CD14-positive monocyte (primary cell): Measurements from ENCODE around the gene TEAD1. TPM values are rescaled to one million over a fixed set of nuclear protein-coding genes. Genes with fewer than 3 reads are reported as not detected.

Experiments
- DNase-seq, 3 donors: peaks; one replicate each; pipeline ENCODE4 v3.0.0-alpha.2; 2011 to 2022
- H2AFZ ChIP-seq: 2 replicates; pipeline ENCODE4 v1.6.0; 2012; ENCODE audit warnings: mild to moderate bottlenecking, low read depth, low read length, inconsistent platforms; ENCODE audit not compliant: insufficient read depth, poor library complexity, severe bottlenecking
- H3K27ac ChIP-seq, 2 donors: 1 replicate in 1 of 2; 2 replicates in 1 of 2; pipeline ENCODE4 v1.5.1; 2012 to 2013; ENCODE audit warnings: low read length in 2 of 2, control low read depth in 1 of 2, inconsistent platforms in 1 of 2, low read depth in 1 of 2, mild to moderate bottlenecking in 1 of 2
- H3K27me3 ChIP-seq, 2 donors: one replicate each; pipeline versions ENCODE4 v1.6.0 to v1.6.1; 2011 to 2013; ENCODE audit warnings: low read length in 2 of 2; ENCODE audit not compliant: control insufficient read depth in 2 of 2, insufficient read depth in 2 of 2
- H3K36me3 ChIP-seq, 2 donors: replicated peaks in 1 of 2; 1 replicate in 1 of 2; 2 replicates in 1 of 2; pipeline versions ENCODE4 v1.5.1 to v1.6.1; 2012 to 2013; ENCODE audit warnings: low read length in 2 of 2, control low read depth in 1 of 2, inconsistent platforms in 1 of 2, mild to moderate bottlenecking in 1 of 2; ENCODE audit not compliant: insufficient read depth in 2 of 2, control insufficient read depth in 1 of 2
- H3K4me1 ChIP-seq, 2 donors: 1 replicate in 1 of 2; 2 replicates in 1 of 2; pipeline versions ENCODE4 v1.5.1 to v1.6.1; 2012 to 2013; ENCODE audit warnings: low read length in 2 of 2, control low read depth in 1 of 2, inconsistent platforms in 1 of 2, mild to moderate bottlenecking in 1 of 2, moderate library complexity in 1 of 2; ENCODE audit not compliant: insufficient read depth in 2 of 2, control insufficient read depth in 1 of 2
- H3K4me2 ChIP-seq: replicated peaks from 2 replicates; pipeline ENCODE3; 2012; ENCODE audit warnings: low read length, moderate library complexity, mild to moderate bottlenecking; ENCODE audit not compliant: poor library complexity, severe bottlenecking; ENCODE audit errors: extremely low read depth
- H3K4me3 ChIP-seq, 3 experiments: fragments of 200-600 bp in 1 of 3; sonication (generic) in 1 of 3; replicated peaks in 1 of 3; 1 replicate in 2 of 3; 2 replicates in 1 of 3; pipeline ENCODE4 v1.5.1; 2011 to 2013; ENCODE audit warnings: low read length in 3 of 3, mild to moderate bottlenecking in 3 of 3, control low read depth in 2 of 3, low read depth in 2 of 3, inconsistent platforms in 1 of 3, moderate library complexity in 1 of 3
- H3K79me2 ChIP-seq: 2 replicates; pipeline ENCODE4 v1.6.0; 2012; ENCODE audit warnings: mild to moderate bottlenecking, control low read depth, inconsistent platforms, low read length, moderate library complexity; ENCODE audit not compliant: insufficient read depth
- H3K9ac ChIP-seq: 2 replicates; pipeline ENCODE4 v1.6.0; 2017; ENCODE audit warnings: low read length, mild to moderate bottlenecking; ENCODE audit not compliant: insufficient read depth, poor library complexity, severe bottlenecking
- H3K9me3 ChIP-seq, 2 donors: replicated peaks in 1 of 2; 1 replicate in 1 of 2; 2 replicates in 1 of 2; pipeline versions ENCODE4 v1.5.1 to v1.6.1; 2012 to 2013; ENCODE audit warnings: low read length in 2 of 2, control low read depth in 1 of 2; ENCODE audit not compliant: control insufficient read depth in 1 of 2, insufficient read depth in 1 of 2
- H4K20me1 ChIP-seq: 2 replicates; pipeline ENCODE4 v1.6.0; 2012; ENCODE audit warnings: mild to moderate bottlenecking, low read length, control low read depth, moderate library complexity; ENCODE audit not compliant: insufficient read depth
- H3K27ac Mint-ChIP-seq, 7 donors: one replicate each; pipeline ENCODE4 v1.8.0; 2020; ENCODE audit warnings: mild to moderate bottlenecking in 7 of 7, mixed read lengths in 7 of 7, moderate library complexity in 6 of 7, inconsistent platforms in 2 of 7
- H3K27me3 Mint-ChIP-seq, 3 donors: one replicate each; pipeline ENCODE4 v1.8.0; 2021 to 2022; ENCODE audit warnings: low read depth in 3 of 3, mild to moderate bottlenecking in 3 of 3, mixed read lengths in 3 of 3, moderate library complexity in 3 of 3, inconsistent platforms in 1 of 3
- H3K36me3 Mint-ChIP-seq, 2 donors: one replicate each; pipeline ENCODE4 v1.8.0; 2020; ENCODE audit warnings: mixed read lengths in 2 of 2, inconsistent platforms in 1 of 2, mild to moderate bottlenecking in 1 of 2
- H3K4me1 Mint-ChIP-seq: one replicate; pipeline ENCODE4 v1.8.0; 2020; ENCODE audit warnings: mild to moderate bottlenecking, mixed read lengths
- H3K4me3 Mint-ChIP-seq, 2 donors: one replicate each; pipeline ENCODE4 v1.8.0; 2020; ENCODE audit warnings: mild to moderate bottlenecking in 2 of 2, mixed read lengths in 2 of 2, moderate library complexity in 1 of 2
- H3K9me3 Mint-ChIP-seq, 7 donors: one replicate each; pipeline ENCODE4 v1.8.0; 2020 to 2022; ENCODE audit warnings: mixed read lengths in 7 of 7, mild to moderate bottlenecking in 6 of 7, moderate library complexity in 6 of 7, inconsistent platforms in 2 of 7
- WGBS: methylation state at CpG from one replicate; pipeline ENCODE4 v1.1.5; 2013; ENCODE audit warnings: missing lambda C conversion rate; ENCODE audit not compliant: insufficient coverage; 5-methylcytosine and 5-hydroxymethylcytosine counted together
- intact Hi-C, 2 donors: fragments of 100-400 bp; cut with micrococcal nuclease; formaldehyde crosslinking; loops; one replicate each; pipeline versions ENCODE4 v1.15.0 to v1.15.1; 2023
- polyA plus RNA-seq, 3 donors: library from polyadenylated mRNA; depleted of rRNA in 1 of 3; unstranded in 2 of 3; stranded (reverse) in 1 of 3; fragments of 300-500 nt in 2 of 3; fragments of >200 nt in 1 of 3; fragmentation: Illumina TruSeq in 2 of 3; gene quantifications; 1 replicate in 2 of 3; 2 replicates in 1 of 3; pipeline ENCODE4 v1.2.3, GENCODE V29; 2012 to 2021
- TF ChIP-seq, protein P1 (sequence below): fragments of 200-600 bp; IDR thresholded peaks from one replicate; pipeline ENCODE4 v1.8.0; 2022; ENCODE audit warnings: antibody characterized with exemption, mild to moderate bottlenecking

Gene TEAD1
- polyA plus RNA-seq, 3 donors = not detected

DNA sequence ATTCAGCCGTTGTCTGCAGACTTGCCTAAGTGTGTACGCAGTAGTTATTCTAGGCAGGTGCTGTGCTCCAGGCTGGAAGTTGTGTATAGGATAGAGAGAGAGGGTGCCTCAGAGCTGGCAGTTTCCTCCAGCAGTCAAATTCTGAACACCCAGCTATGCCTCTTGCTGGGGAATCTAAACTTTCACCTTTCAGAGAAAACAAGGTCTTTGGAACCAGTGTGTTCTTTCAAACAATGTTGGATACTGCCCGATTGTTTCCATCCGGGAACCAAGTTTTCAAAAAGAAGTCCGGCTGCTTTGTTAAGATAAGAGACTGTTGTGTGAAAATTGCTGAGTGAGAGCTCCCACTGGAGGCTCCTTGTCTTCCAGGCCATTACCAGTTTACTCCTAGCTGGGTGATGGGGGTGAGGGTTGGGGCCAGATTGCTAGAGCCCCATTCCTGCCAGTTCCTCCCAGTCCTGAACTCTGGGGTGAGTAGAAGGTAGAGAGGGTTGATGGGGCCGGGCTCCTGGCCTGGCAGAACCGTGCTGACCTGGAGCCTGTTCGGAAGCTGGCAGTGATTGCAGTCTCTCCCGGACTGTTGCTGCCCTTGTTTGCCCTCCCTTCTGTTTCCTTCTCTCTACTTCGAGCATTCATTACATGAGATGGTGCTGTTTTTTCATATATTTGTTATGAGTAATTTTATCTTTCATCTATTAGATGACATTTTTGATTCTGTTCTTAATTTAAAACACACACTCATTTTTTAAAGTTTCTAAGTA lies 150.2 kb downstream of the TEAD1 start:
- Histone ChIP-seq H3K79me2 (no peaks in the 10 kb centered on the region), H3K4me1 (no peaks in the 10 kb centered on the region), H3K27me3 (peaks cover 28 to 36% of the 10 kb centered on the region in 2 donors), H3K27ac (no peak overlapping the region), H4K20me1 (no peaks in the 10 kb centered on the region), H3K36me3 (no peaks in the 10 kb centered on the region), H3K4me3 (no peak overlapping the region), H3K9ac (no peak overlapping the region), H3K9me3 (no peaks in the 10 kb centered on the region), H2AFZ (no peak overlapping the region), H3K4me2 (no peak overlapping the region)
- DNase-seq = no peak
- Mint-ChIP-seq H3K9me3 (peaks cover 0 to 4% (median 1%) of the 10 kb centered on the region in 7 donors), H3K4me3 (no peak overlapping the region), H3K27ac (no peak overlapping the region), H3K27me3 (peaks cover 31 to 41% (median 34%) of the 10 kb centered on the region in 3 donors), H3K4me1 (no peaks in the 10 kb centered on the region), H3K36me3 (no peaks in the 10 kb centered on the region)
- TF ChIP-seq, protein P1, sequence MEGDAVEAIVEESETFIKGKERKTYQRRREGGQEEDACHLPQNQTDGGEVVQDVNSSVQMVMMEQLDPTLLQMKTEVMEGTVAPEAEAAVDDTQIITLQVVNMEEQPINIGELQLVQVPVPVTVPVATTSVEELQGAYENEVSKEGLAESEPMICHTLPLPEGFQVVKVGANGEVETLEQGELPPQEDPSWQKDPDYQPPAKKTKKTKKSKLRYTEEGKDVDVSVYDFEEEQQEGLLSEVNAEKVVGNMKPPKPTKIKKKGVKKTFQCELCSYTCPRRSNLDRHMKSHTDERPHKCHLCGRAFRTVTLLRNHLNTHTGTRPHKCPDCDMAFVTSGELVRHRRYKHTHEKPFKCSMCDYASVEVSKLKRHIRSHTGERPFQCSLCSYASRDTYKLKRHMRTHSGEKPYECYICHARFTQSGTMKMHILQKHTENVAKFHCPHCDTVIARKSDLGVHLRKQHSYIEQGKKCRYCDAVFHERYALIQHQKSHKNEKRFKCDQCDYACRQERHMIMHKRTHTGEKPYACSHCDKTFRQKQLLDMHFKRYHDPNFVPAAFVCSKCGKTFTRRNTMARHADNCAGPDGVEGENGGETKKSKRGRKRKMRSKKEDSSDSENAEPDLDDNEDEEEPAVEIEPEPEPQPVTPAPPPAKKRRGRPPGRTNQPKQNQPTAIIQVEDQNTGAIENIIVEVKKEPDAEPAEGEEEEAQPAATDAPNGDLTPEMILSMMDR = no peak
- intact Hi-C loops = no loop called here
- WGBS = 100% methylated on average over 1 of the region's 10 CpGs

DNA sequence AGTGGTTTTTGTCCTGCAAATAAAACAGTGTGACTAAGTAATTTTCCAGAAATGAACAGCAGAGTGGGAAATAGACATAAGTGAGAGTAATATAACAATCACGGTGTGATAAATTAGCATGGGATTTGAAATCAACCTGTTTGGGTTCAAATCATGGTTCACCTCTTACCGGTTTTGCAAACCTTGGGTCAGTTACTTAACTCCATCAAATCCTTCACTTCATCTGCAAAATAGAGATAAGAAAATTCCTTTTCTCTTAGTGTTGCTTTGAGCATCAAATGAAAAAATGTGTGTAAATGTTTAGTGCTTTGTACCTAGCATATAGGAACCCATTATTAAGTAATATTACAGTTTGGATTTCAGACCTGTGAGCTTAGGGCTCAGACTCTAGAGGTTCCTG lies 152.2 kb downstream of the TEAD1 start:
- Histone ChIP-seq H4K20me1 (no peaks in the 10 kb centered on the region), H3K9me3 (no peaks in the 10 kb centered on the region), H3K4me2 (no peak overlapping the region), H2AFZ (no peak overlapping the region), H3K4me3 (no peak overlapping the region), H3K9ac (no peak overlapping the region), H3K79me2 (no peaks in the 10 kb centered on the region), H3K27ac (no peak overlapping the region), H3K4me1 (no peaks in the 10 kb centered on the region), H3K36me3 (no peaks in the 10 kb centered on the region), H3K27me3 (peaks cover 35 to 37% of the 10 kb centered on the region in 2 donors)
- H3K4me1 Mint-ChIP-seq = no peaks in the 10 kb centered on the region
- no CpG with 5 or more reads among the region's 2 CpGs for WGBS
- no peaks in the 10 kb centered on the region for H3K36me3 Mint-ChIP-seq
- intact Hi-C loops = no loop called here
- TF ChIP-seq, protein P1 = no peak
- peaks cover 0 to 4% (median 1%) of the 10 kb centered on the region in 7 donors for H3K9me3 Mint-ChIP-seq
- no peak overlapping the region for H3K4me3 Mint-ChIP-seq
- peaks cover 35 to 52% (median 38%) of the 10 kb centered on the region in 3 donors for H3K27me3 Mint-ChIP-seq
- no peak for DNase-seq
- H3K27ac Mint-ChIP-seq = no peak overlapping the region
